Measurements from ENCODE around the gene SRC.
A peak's percentile ranks its signal among the peaks of the same experiment; 100 is the strongest.

SRC gene

DNA sequence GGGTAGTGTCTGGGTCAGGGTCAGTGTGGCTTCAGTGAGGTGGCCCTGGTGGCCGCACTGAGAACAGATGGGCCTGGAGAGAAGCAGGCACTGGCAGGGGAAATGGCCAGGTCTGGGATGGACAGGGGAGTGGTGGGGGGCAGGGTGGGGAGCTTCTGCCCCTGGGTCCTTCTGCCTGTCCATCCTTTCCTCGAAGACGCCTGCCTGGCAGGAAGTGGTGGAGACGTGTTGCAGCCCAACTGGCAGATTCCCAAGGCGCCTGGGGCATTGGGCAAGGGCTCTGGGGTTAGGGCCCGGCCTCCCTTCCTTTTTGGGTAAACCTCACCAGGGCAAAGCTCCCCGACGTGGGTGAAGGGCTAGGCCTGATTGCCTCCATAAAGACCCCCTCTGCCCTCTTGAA, 10.4 kb downstream of the SRC start:
- H3K4me1 Mint-ChIP-seq = peaks cover 55% of the 10 kb centered on the region
- no peaks in the 10 kb centered on the region for H3K27me3 Mint-ChIP-seq (ENCODE audit: low read depth, poor library complexity)
- H3K4me3 Mint-ChIP-seq = no peak overlapping the region
- TF ChIP-seq, protein P1, sequence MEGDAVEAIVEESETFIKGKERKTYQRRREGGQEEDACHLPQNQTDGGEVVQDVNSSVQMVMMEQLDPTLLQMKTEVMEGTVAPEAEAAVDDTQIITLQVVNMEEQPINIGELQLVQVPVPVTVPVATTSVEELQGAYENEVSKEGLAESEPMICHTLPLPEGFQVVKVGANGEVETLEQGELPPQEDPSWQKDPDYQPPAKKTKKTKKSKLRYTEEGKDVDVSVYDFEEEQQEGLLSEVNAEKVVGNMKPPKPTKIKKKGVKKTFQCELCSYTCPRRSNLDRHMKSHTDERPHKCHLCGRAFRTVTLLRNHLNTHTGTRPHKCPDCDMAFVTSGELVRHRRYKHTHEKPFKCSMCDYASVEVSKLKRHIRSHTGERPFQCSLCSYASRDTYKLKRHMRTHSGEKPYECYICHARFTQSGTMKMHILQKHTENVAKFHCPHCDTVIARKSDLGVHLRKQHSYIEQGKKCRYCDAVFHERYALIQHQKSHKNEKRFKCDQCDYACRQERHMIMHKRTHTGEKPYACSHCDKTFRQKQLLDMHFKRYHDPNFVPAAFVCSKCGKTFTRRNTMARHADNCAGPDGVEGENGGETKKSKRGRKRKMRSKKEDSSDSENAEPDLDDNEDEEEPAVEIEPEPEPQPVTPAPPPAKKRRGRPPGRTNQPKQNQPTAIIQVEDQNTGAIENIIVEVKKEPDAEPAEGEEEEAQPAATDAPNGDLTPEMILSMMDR (IDR thresholded peaks at IDR 0.05) = no peak
- H3K9me3 Mint-ChIP-seq = no peaks in the 10 kb centered on the region
- peaks cover 10% of the 10 kb centered on the region for H3K36me3 Mint-ChIP-seq (ENCODE audit: low read depth)
- H3K27ac Mint-ChIP-seq = no peak overlapping the region
- DNase-seq = no peak

DNA sequence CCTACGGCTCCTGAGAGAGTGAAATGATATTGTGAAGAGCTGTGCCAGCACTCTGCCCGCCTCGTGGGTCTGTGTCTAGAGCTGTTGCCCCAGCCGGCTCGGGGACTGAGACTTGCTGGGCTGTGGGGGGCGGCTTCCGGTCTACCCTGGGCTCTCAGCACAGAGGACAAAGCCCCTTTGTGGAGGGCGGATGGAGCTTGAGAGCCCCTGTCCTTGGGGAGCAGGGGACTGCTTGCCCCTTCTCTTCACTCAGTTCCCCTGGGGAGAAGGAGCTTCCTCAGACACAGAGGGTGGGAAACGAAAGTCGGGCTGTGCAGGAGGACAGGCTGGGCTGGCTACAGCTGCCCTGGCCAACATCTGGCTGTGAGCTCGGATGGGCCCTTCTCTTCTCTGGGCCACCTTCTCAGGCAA, 11.0 kb downstream of the SRC start:
- Mint-ChIP-seq H3K27me3 (ENCODE audit: low read depth, poor library complexity) (no peaks in the 10 kb centered on the region), H3K36me3 (ENCODE audit: low read depth) (peaks cover 5% of the 10 kb centered on the region), H3K4me1 (peaks cover 49% of the 10 kb centered on the region), H3K4me3 (no peak overlapping the region), H3K9me3 (no peaks in the 10 kb centered on the region), H3K27ac (peak overlapping the region; percentile 83)
- TF ChIP-seq, protein P1 (IDR thresholded peaks at IDR 0.05) = no peak
- DNase-seq = no peak

DNA sequence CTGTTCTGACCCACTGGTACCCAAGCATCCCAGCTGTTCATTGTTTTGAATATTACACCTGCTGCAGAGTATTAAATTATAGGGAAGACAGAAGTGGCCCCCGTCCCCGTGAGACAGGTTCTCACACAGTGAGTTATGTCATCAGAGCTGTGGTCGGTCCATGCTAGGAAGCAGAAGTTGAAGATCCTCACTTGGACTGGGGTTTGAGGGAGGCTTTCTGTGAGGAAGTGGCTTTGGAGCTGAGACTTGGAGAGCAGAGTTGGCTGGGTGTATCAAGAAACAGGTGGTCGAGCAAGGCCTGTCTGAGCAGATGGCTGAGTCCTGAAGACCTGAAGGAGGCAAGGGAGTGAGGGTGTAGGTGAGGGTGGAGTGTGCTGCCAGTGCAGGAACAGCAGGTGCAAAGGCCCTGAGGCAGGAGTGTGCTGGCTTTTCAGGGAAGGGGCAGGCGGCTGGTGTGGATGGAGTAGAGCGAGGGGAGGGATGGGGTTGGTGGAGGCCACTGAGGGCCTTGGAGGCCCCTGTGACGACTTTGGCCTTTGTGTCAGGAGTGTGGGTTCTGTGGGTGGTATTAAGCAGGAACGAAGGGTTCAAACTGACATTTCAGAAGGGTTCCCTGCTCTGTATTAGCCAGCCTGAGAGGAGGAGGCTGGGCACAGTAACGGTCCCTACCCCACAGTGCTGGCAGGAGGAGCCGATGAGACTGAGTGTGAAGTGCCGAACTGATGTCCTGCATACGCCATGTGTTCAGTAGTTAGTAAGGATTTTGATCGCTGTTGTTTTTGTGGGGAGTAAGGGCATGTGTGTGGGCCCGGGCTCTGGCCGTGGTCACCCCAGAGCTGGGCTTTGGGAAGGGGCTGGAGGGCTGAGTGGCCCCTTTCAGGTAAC, 11.8 kb downstream of the SRC start:
- peaks cover 44% of the 10 kb centered on the region for H3K4me1 Mint-ChIP-seq
- no peaks in the 10 kb centered on the region for H3K9me3 Mint-ChIP-seq
- TF ChIP-seq, protein P1 (IDR thresholded peaks at IDR 0.05) = no peak
- no peaks in the 10 kb centered on the region for H3K27me3 Mint-ChIP-seq (ENCODE audit: low read depth, poor library complexity)
- no peak for DNase-seq
- peak overlapping the region; percentile 16 for H3K27ac Mint-ChIP-seq
- peaks cover 4% of the 10 kb centered on the region for H3K36me3 Mint-ChIP-seq (ENCODE audit: low read depth)
- H3K4me3 Mint-ChIP-seq = no peak overlapping the region

GRCh38 chr20:37358366-37359150, 12.6 kb downstream of the SRC start:
- Mint-ChIP-seq H3K4me1 (peaks cover 40% of the 10 kb centered on the region), H3K9me3 (no peaks in the 10 kb centered on the region), H3K27me3 (ENCODE audit: low read depth, poor library complexity) (no peaks in the 10 kb centered on the region), H3K36me3 (ENCODE audit: low read depth) (no peaks in the 10 kb centered on the region), H3K4me3 (no peak overlapping the region), H3K27ac (peak overlapping the region; percentile 55)
- no peak for DNase-seq
- TF ChIP-seq, protein P1 (IDR thresholded peaks at IDR 0.05) = no peak

GRCh38 chr20:37359331-37359730, 13.4 kb downstream of the SRC start:
- TF ChIP-seq, protein P1 (IDR thresholded peaks at IDR 0.05) = no peak
- DNase-seq = no peak
- H3K9me3 Mint-ChIP-seq = no peaks in the 10 kb centered on the region
- H3K4me1 Mint-ChIP-seq = peaks cover 40% of the 10 kb centered on the region
- H3K4me3 Mint-ChIP-seq = no peak overlapping the region
- peak overlapping the region; percentile 55 for H3K27ac Mint-ChIP-seq
- H3K36me3 Mint-ChIP-seq (ENCODE audit: low read depth) = no peaks in the 10 kb centered on the region
- no peaks in the 10 kb centered on the region for H3K27me3 Mint-ChIP-seq (ENCODE audit: low read depth, poor library complexity)

All from nephron progenitor cell (in vitro differentiated cells).